HCT116 (cell line): ENCODE measurements around the gene WDR35.

Source experiments
- ATF3 ChIP-seq: IDR thresholded peaks from 2 replicates; pipeline ENCODE4 v1.6.1; 2012
- CTCF ChIP-seq, 3 experiments: fragments of 200-600 bp in 1 of 3; sonication (generic) in 1 of 3; IDR thresholded peaks in 2 of 3; conservative IDR thresholded peaks in 1 of 3; 2 replicates each; pipeline ENCODE4 v1.5.1; 2012 to 2017; ENCODE audit warnings: low read depth in 2 of 3, low read length in 2 of 3, antibody characterized with exemption in 1 of 3, borderline replicate concordance in 1 of 3, control low read depth in 1 of 3, mild to moderate bottlenecking in 1 of 3, mixed read lengths in 1 of 3, mixed run types in 1 of 3, moderate library complexity in 1 of 3; ENCODE audit not compliant: insufficient read depth in 1 of 3
- EGR1 ChIP-seq: IDR thresholded peaks from 2 replicates; pipeline ENCODE4 v1.6.1; 2012; ENCODE audit warnings: low read depth
- EZH2 ChIP-seq: fragments of 200-600 bp; sonication (generic); IDR thresholded peaks from 2 replicates; pipeline ENCODE4 v1.6.1; 2017; ENCODE audit warnings: antibody characterized with exemption, mixed run types
- JUND ChIP-seq: IDR thresholded peaks from 2 replicates; pipeline ENCODE4 v1.6.1; 2012
- MAX ChIP-seq: IDR thresholded peaks from 2 replicates; pipeline ENCODE4 v1.6.1; 2012
- POLR2A ChIP-seq: IDR thresholded peaks from 2 replicates; pipeline ENCODE4 v1.7.0; 2011; ENCODE audit warnings: borderline replicate concordance; ENCODE audit not compliant: insufficient read depth, insufficient read length; ENCODE audit errors: extremely low read depth
- POLR2AphosphoS5 ChIP-seq: IDR thresholded peaks from 2 replicates; pipeline ENCODE4 v1.6.1; 2011; ENCODE audit warnings: mild to moderate bottlenecking, low read depth, low read length, moderate library complexity
- RAD21 ChIP-seq: IDR thresholded peaks from 2 replicates; pipeline ENCODE4 v1.6.1; 2012; ENCODE audit warnings: low read depth, mild to moderate bottlenecking
- REST ChIP-seq: IDR thresholded peaks from 2 replicates; pipeline ENCODE4 v1.6.1; 2012; ENCODE audit warnings: low read depth
- SIN3A ChIP-seq: IDR thresholded peaks from 2 replicates; pipeline ENCODE4 v1.6.1; 2012; ENCODE audit warnings: low read depth
- SRF ChIP-seq: IDR thresholded peaks from 2 replicates; pipeline ENCODE4 v1.6.1; 2012; ENCODE audit warnings: low read depth
- ZBTB33 ChIP-seq: IDR thresholded peaks from 2 replicates; pipeline ENCODE4 v1.6.1; 2011; ENCODE audit warnings: mild to moderate bottlenecking, low read length, moderate library complexity; ENCODE audit not compliant: insufficient replicate concordance; ENCODE audit errors: extremely low read depth

- no peak for TF ChIP-seq SRF
- no peak for TF ChIP-seq CTCF (IDR thresholded peaks at IDR 0.05 in 2 of 3, conservative IDR thresholded peaks at IDR 0.05 in 1 of 3; ENCODE audit: borderline replicate concordance in 1 of 3, insufficient read depth in 1 of 3, low read depth in 2 of 3, low read length in 2 of 3)
- no peak for TF ChIP-seq MAX
- TF ChIP-seq RAD21: no peak
- TF ChIP-seq REST: no peak
- no peak for TF ChIP-seq POLR2AphosphoS5
- TF ChIP-seq EZH2: no peak
- TF ChIP-seq POLR2A: no peak
- no peak for TF ChIP-seq SIN3A
- no peak for TF ChIP-seq JUND
- no peak for TF ChIP-seq ZBTB33
- no peak for TF ChIP-seq EGR1
- TF ChIP-seq ATF3: no peak
These were observed 102.4 kb downstream of the WDR35 start for GRCh38 chr2:19887510-19887909.
